BJ (cell line): ENCODE measurements around the gene DYDC1. TPM values are rescaled to one million over a fixed set of nuclear protein-coding genes. Genes with fewer than 3 reads are reported as not detected.

Source experiments
- CTCF ChIA-PET: fragments of 350-600 bp; formaldehyde crosslinking; extraction: SDS; loops from one replicate; lab custom pipeline; 2021; ENCODE audit warnings: antibody characterized with exemption, inconsistent platforms; lab: Yijun Ruan, JAX
- POLR2A ChIA-PET: fragments of 300-600 bp; sonication (Branson Sonifier 250); formaldehyde crosslinking; extraction: SDS; loops from one replicate; lab custom pipeline; 2021; ENCODE audit warnings: antibody characterized with exemption; lab: Charles Lee
- DNase-seq: peaks from one replicate; pipeline ENCODE4 v3.0.0-alpha.2; 2011; ENCODE audit warnings: low read depth
- H3K27me3 ChIP-seq: 2 replicates; pipeline ENCODE4 v1.6.0; 2011; ENCODE audit warnings: low read length; ENCODE audit not compliant: control insufficient read depth, insufficient read depth
- H3K36me3 ChIP-seq: 2 replicates; pipeline ENCODE4 v1.5.1; 2011; ENCODE audit warnings: low read length; ENCODE audit not compliant: control insufficient read depth, insufficient read depth
- H3K4me3 ChIP-seq: 2 replicates; pipeline ENCODE4 v1.5.1; 2011; ENCODE audit warnings: low read depth, mild to moderate bottlenecking, control low read depth, low read length
- CTCF ChIP-seq: IDR thresholded peaks from 2 replicates; pipeline ENCODE4 v1.5.1; 2011; ENCODE audit warnings: low read depth, mild to moderate bottlenecking, control low read depth, inconsistent platforms, low read length, moderate library complexity; ENCODE audit not compliant: insufficient read depth
- polyA minus RNA-seq: library from RNA; depleted of rRNA, polyadenylated mRNA; stranded (reverse); fragments of >200 nt; gene quantifications from 2 replicates; pipeline ENCODE4 v1.2.3, GENCODE V29; 2011; rRNA and poly(A)+ RNA removed
- polyA plus RNA-seq: library from polyadenylated mRNA; depleted of rRNA; stranded (reverse); fragments of >200 nt; gene quantifications from 2 replicates; pipeline ENCODE4 v1.2.3, GENCODE V29; 2011; rRNA removed

The DYDC1 gene
- not detected in 2 replicates for polyA plus RNA-seq
- not detected in 2 replicates for polyA minus RNA-seq

- Histone ChIP-seq H3K27me3 (peaks cover 8% of the 10 kb centered on the region), H3K36me3 (no peaks in the 10 kb centered on the region), H3K4me3 (no peak within 1 kb of the TSS)
- DNase-seq = no peak
- POLR2A ChIA-PET = no interaction called here
- no peak for TF ChIP-seq CTCF
- CTCF ChIA-PET = no interaction called here
Measured at GRCh38 chr10:80356563-80356988, at the start of gene DYDC1, which contains the start of gene DYDC2. Gene DYDC1, minus strand, starts transcription at chr10:80356755. Its CDS starts 4,154 bp downstream, at chr10:80352601. Gene DYDC2, plus strand, starts transcription at chr10:80356781. Its CDS starts 5,663 bp downstream, at chr10:80362444.

GRCh38 chr10:80406204-80406603 is 49.6 kb upstream of the DYDC1 start:
- Histone ChIP-seq H3K36me3 (no peaks in the 10 kb centered on the region), H3K4me3 (no peak overlapping the region), H3K27me3 (peaks cover 4% of the 10 kb centered on the region; the same call in 1 of the 2 replicates)
- no peak for TF ChIP-seq CTCF
- CTCF ChIA-PET = no interaction called here
- DNase-seq = no peak
- POLR2A ChIA-PET = no interaction called here

GRCh38 chr10:80405626-80406025 is 49.1 kb upstream of the DYDC1 start:
- CTCF ChIA-PET = no interaction called here
- no peak for TF ChIP-seq CTCF
- H3K4me3 ChIP-seq = no peak overlapping the region
- no peak for DNase-seq
- POLR2A ChIA-PET = no interaction called here
- no peaks in the 10 kb centered on the region for H3K36me3 ChIP-seq
- peaks cover 4% of the 10 kb centered on the region; the same call in 1 of the 2 replicates for H3K27me3 ChIP-seq

- H3K27me3 ChIP-seq = peaks cover 2% of the 10 kb centered on the region; the same call in 1 of the 2 replicates
- H3K36me3 ChIP-seq = no peaks in the 10 kb centered on the region
- ChIA-PET CTCF (no interaction called here), POLR2A (no interaction called here)
- DNase-seq = no peak
- H3K4me3 ChIP-seq = no peak overlapping the region
- no peak for TF ChIP-seq CTCF
Measured at GRCh38 chr10:80405035-80405434, 48.5 kb upstream of the DYDC1 start.

GRCh38 chr10:80400136-80400804 is 43.7 kb upstream of the DYDC1 start:
- DNase-seq = no peak
- CTCF ChIA-PET = no interaction called here
- H3K36me3 ChIP-seq = no peaks in the 10 kb centered on the region
- POLR2A ChIA-PET = no interaction called here
- no peak overlapping the region for H3K4me3 ChIP-seq
- no peak for TF ChIP-seq CTCF
- 0 out of 2 replicates have a peak, but pooled peaks cover 2% of the 10 kb centered on the region for H3K27me3 ChIP-seq
